T47D (cell line): ENCODE results near the gene ARL15.

Source experiments
- DNase-seq, 2 experiments: peaks; one replicate each; pipeline versions ENCODE4 v3.0.0 to v3.0.0-alpha.2; 2011 to 2012; ENCODE audit warnings: low read depth in 1 of 2, low spot score in 1 of 2
- JUND ChIP-seq: IDR thresholded peaks from 2 replicates; pipeline ENCODE4 v1.6.1; 2012; ENCODE audit warnings: low read depth
- in situ Hi-C: cut with HindIII; loops from 2 replicates; pipeline ENCODE4 v1.10.0; 2016; ENCODE audit warnings: low sequenced_read_pairs, low pct_unique_long_range_greater_than_20kb

The ARL15 gene

GRCh38 chr5:53913941-53914340, 396.4 kb downstream of the ARL15 start:
- in situ Hi-C loops = no loop called here
- no peak for TF ChIP-seq JUND
- DNase-seq = no peak

- no peak for DNase-seq
- no peak for TF ChIP-seq JUND
- in situ Hi-C loops = no loop called here
Measured at GRCh38 chr5:53908757-53909156, 401.6 kb downstream of the ARL15 start.

- TF ChIP-seq JUND = no peak
- no peak for DNase-seq
- in situ Hi-C loops = no loop called here
Measured at GRCh38 chr5:53907827-53908226, 402.5 kb downstream of the ARL15 start.

GRCh38 chr5:53906736-53907135, 403.6 kb downstream of the ARL15 start:
- DNase-seq = no peak
- in situ Hi-C loops = no loop called here
- no peak for TF ChIP-seq JUND

GRCh38 chr5:53902296-53902907, 408.0 kb downstream of the ARL15 start:
- in situ Hi-C loops = no loop called here
- DNase-seq = no peak

GRCh38 chr5:53900677-53901076, 409.7 kb downstream of the ARL15 start:
- DNase-seq = no peak
- in situ Hi-C loops = no loop called here
- no peak for TF ChIP-seq JUND

More at GRCh38 chr5:53902296-53902907, 408.0 kb downstream of the ARL15 start:
- TF ChIP-seq JUND = no peak

GRCh38 chr5:53895091-53895683, 415.2 kb downstream of the ARL15 start:
- TF ChIP-seq JUND = no peak
- in situ Hi-C loops = no loop called here

GRCh38 chr5:53893626-53894025, 416.7 kb downstream of the ARL15 start:
- DNase-seq = no peak
- no peak for TF ChIP-seq JUND
- in situ Hi-C loops = no loop called here

More at GRCh38 chr5:53895091-53895683, 415.2 kb downstream of the ARL15 start:
- no peak for DNase-seq

GRCh38 chr5:53892224-53892623, 418.1 kb downstream of the ARL15 start:
- in situ Hi-C loops = no loop called here
- no peak for DNase-seq
- no peak for TF ChIP-seq JUND

GRCh38 chr5:53891159-53891558, 419.2 kb downstream of the ARL15 start:
- DNase-seq = no peak
- no peak for TF ChIP-seq JUND
- in situ Hi-C loops = no loop called here

- DNase-seq = no peak
- TF ChIP-seq JUND = no peak
- in situ Hi-C loops = no loop called here
Measured at GRCh38 chr5:53890490-53890889, 419.9 kb downstream of the ARL15 start.

GRCh38 chr5:53884844-53885243, 425.5 kb downstream of the ARL15 start:
- in situ Hi-C loops = no loop called here
- no peak for DNase-seq
- TF ChIP-seq JUND = no peak

GRCh38 chr5:53884417-53884816, 426.0 kb downstream of the ARL15 start:
- TF ChIP-seq JUND = no peak
- DNase-seq = no peak
- in situ Hi-C loops = no loop called here

- no peak for TF ChIP-seq JUND
- in situ Hi-C loops = no loop called here
- DNase-seq = no peak
Measured at GRCh38 chr5:53882676-53883031, 427.7 kb downstream of the ARL15 start.
